ENCODE data around the gene WT1.

The WT1 gene

GRCh38 chr11:32348502-32348901 is 86.8 kb downstream of the WT1 start:
- H3K23ac ChIP-seq (ENCODE audit: low read depth, low read length, poor library complexity) = no peak overlapping the region
- H2BK120ac ChIP-seq (ENCODE audit: low read depth, low read length) = no peak overlapping the region
- no peak overlapping the region for H3K14ac ChIP-seq (ENCODE audit: low read length)
- no peak overlapping the region for H2BK15ac ChIP-seq (ENCODE audit: low read length)
- no peak overlapping the region for H3K18ac ChIP-seq (ENCODE audit: low read length)
- H3K4me3 ChIP-seq (ENCODE audit: low read length in 2 of 2) = no peak overlapping the region
- no peak overlapping the region for H2AFZ ChIP-seq (ENCODE audit: low read length)
- no peaks in the 10 kb centered on the region for H3K36me3 ChIP-seq (replicated peaks in 1 of 2; ENCODE audit: control insufficient read depth in 2 of 2, insufficient read depth in 2 of 2, low read length in 2 of 2)
- no peaks in the 10 kb centered on the region for H3K9me3 ChIP-seq (replicated peaks in 1 of 2; ENCODE audit: control insufficient read depth in 2 of 2, insufficient read depth in 1 of 2, low read depth in 1 of 2, low read length in 2 of 2)
- no peaks in the 10 kb centered on the region for H3K4me1 ChIP-seq (ENCODE audit: control insufficient read depth in 2 of 2, insufficient read depth in 1 of 2, low read depth in 1 of 2, low read length in 2 of 2)
- no peak overlapping the region for H3K9ac ChIP-seq (ENCODE audit: low read depth, low read length, poor library complexity)
- no peaks in the 10 kb centered on the region for H3K79me1 ChIP-seq (ENCODE audit: low read depth, low read length)
- H2BK5ac ChIP-seq (ENCODE audit: low read length) = no peak overlapping the region
- H4K8ac ChIP-seq (ENCODE audit: low read depth, low read length) = no peak overlapping the region
- no peak overlapping the region for H3K4me2 ChIP-seq (ENCODE audit: insufficient read depth, low read length, poor library complexity, severe bottlenecking)
- H3K4ac ChIP-seq (ENCODE audit: low read length) = no peak overlapping the region
- no CpG with 5 or more reads among the region's 1 CpG for WGBS, 2 donors (ENCODE audit: extremely low coverage in 2 of 2, insufficient read length in 2 of 2, insufficient replicate concordance in 1 of 2)
- no peak overlapping the region for H2AK5ac ChIP-seq (ENCODE audit: low read depth, low read length)
- H2BK12ac ChIP-seq (ENCODE audit: low read length) = no peak overlapping the region
- H3K27me3 ChIP-seq (ENCODE audit: control insufficient read depth in 3 of 3, insufficient read depth in 3 of 3, low read depth in 1 of 3, low read length in 3 of 3) = no peaks in the 10 kb centered on the region
- no peak overlapping the region for H4K91ac ChIP-seq (ENCODE audit: low read depth, low read length, poor library complexity)
- DNase-seq (ENCODE audit: low spot score) = no peak
- no peak overlapping the region for H3K27ac ChIP-seq (replicated peaks; ENCODE audit: low read length)

- Histone ChIP-seq H3K4me3 (ENCODE audit: low read length in 2 of 2) (no peak overlapping the region), H3K36me3 (replicated peaks in 1 of 2; ENCODE audit: control insufficient read depth in 2 of 2, insufficient read depth in 2 of 2, low read length in 2 of 2) (no peaks in the 10 kb centered on the region), H2BK120ac (ENCODE audit: low read depth, low read length) (no peak overlapping the region), H3K23ac (ENCODE audit: low read depth, low read length, poor library complexity) (no peak overlapping the region), H3K18ac (ENCODE audit: low read length) (no peak overlapping the region), H3K9ac (ENCODE audit: low read depth, low read length, poor library complexity) (no peak overlapping the region), H4K8ac (ENCODE audit: low read depth, low read length) (no peak overlapping the region), H3K4ac (ENCODE audit: low read length) (no peak overlapping the region), H3K27ac (replicated peaks; ENCODE audit: low read length) (no peak overlapping the region), H2AFZ (ENCODE audit: low read length) (no peak overlapping the region), H4K91ac (ENCODE audit: low read depth, low read length, poor library complexity) (no peak overlapping the region), H3K9me3 (replicated peaks in 1 of 2; ENCODE audit: control insufficient read depth in 2 of 2, insufficient read depth in 1 of 2, low read depth in 1 of 2, low read length in 2 of 2) (no peaks in the 10 kb centered on the region), H2BK12ac (ENCODE audit: low read length) (no peak overlapping the region), H3K4me1 (ENCODE audit: control insufficient read depth in 2 of 2, insufficient read depth in 1 of 2, low read depth in 1 of 2, low read length in 2 of 2) (no peaks in the 10 kb centered on the region), H3K27me3 (ENCODE audit: control insufficient read depth in 3 of 3, insufficient read depth in 3 of 3, low read depth in 1 of 3, low read length in 3 of 3) (no peaks in the 10 kb centered on the region), H2BK5ac (ENCODE audit: low read length) (no peak overlapping the region), H3K79me1 (ENCODE audit: low read depth, low read length) (no peaks in the 10 kb centered on the region), H2BK15ac (ENCODE audit: low read length) (no peak overlapping the region), H2AK5ac (ENCODE audit: low read depth, low read length) (no peak overlapping the region), H3K14ac (ENCODE audit: low read length) (no peak overlapping the region), H3K4me2 (ENCODE audit: insufficient read depth, low read length, poor library complexity, severe bottlenecking) (no peak overlapping the region)
- WGBS, 2 donors (ENCODE audit: extremely low coverage in 2 of 2, insufficient read length in 2 of 2, insufficient replicate concordance in 1 of 2) = no CpG with 5 or more reads among the region's 5 CpGs
- no peak for DNase-seq (ENCODE audit: low spot score)
These were observed 90.4 kb downstream of the WT1 start for GRCh38 chr11:32344946-32345345.

DNA sequence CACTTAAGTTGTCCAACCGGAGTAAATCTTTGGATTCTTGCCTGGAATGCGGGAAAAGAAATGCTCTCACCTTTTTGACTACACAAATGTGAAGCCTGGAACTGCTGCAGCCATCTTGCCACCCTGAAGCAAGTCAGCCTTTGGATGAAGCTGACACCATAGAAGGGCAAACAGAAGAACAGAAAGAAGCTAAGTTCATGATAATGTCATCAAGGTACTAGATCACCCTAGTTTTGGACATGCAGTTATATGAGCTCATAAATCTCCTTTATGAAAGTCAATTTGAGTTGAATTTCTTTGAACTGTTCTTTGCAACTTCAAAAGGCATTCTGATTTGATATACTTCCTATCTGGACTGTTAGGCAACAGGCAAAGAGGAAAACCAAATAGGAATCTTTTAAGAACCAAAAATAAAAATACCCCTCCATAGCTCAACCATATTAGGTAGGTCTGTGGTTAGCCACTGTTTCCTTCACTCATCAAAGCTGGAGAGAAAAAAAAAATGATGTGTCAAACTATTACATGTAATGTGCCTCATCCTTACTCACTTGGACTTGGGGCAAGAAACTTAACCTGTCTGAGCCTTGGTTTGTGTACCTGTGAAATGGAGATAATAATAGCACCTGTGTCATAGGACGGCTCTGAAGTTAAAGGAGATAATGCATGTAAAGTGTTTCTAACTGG is 91.9 kb downstream of the WT1 start:
- Histone ChIP-seq H2BK15ac (ENCODE audit: low read length) (no peak overlapping the region), H4K91ac (ENCODE audit: low read depth, low read length, poor library complexity) (no peak overlapping the region), H3K79me1 (ENCODE audit: low read depth, low read length) (no peaks in the 10 kb centered on the region), H3K4me1 (ENCODE audit: control insufficient read depth in 2 of 2, insufficient read depth in 1 of 2, low read depth in 1 of 2, low read length in 2 of 2) (no peaks in the 10 kb centered on the region), H2BK12ac (ENCODE audit: low read length) (no peak overlapping the region), H3K4me3 (ENCODE audit: low read length in 2 of 2) (no peak overlapping the region), H3K14ac (ENCODE audit: low read length) (no peak overlapping the region), H2AK5ac (ENCODE audit: low read depth, low read length) (no peak overlapping the region), H3K27ac (replicated peaks; ENCODE audit: low read length) (no peak overlapping the region), H2BK5ac (ENCODE audit: low read length) (no peak overlapping the region), H3K9ac (ENCODE audit: low read depth, low read length, poor library complexity) (no peak overlapping the region), H3K36me3 (replicated peaks in 1 of 2; ENCODE audit: control insufficient read depth in 2 of 2, insufficient read depth in 2 of 2, low read length in 2 of 2) (no peaks in the 10 kb centered on the region), H3K27me3 (ENCODE audit: control insufficient read depth in 3 of 3, insufficient read depth in 3 of 3, low read depth in 1 of 3, low read length in 3 of 3) (no peaks in the 10 kb centered on the region), H2BK120ac (ENCODE audit: low read depth, low read length) (no peak overlapping the region), H3K4me2 (ENCODE audit: insufficient read depth, low read length, poor library complexity, severe bottlenecking) (no peak overlapping the region), H2AFZ (ENCODE audit: low read length) (no peak overlapping the region), H3K23ac (ENCODE audit: low read depth, low read length, poor library complexity) (no peak overlapping the region), H3K18ac (ENCODE audit: low read length) (no peak overlapping the region), H3K4ac (ENCODE audit: low read length) (no peak overlapping the region), H3K9me3 (replicated peaks in 1 of 2; ENCODE audit: control insufficient read depth in 2 of 2, insufficient read depth in 1 of 2, low read depth in 1 of 2, low read length in 2 of 2) (no peaks in the 10 kb centered on the region), H4K8ac (ENCODE audit: low read depth, low read length) (no peak overlapping the region)
- DNase-seq (ENCODE audit: low spot score) = no peak
- WGBS, 2 donors (ENCODE audit: extremely low coverage in 2 of 2, insufficient read length in 2 of 2, insufficient replicate concordance in 1 of 2) = no CpG with 5 or more reads among the region's 3 CpGs

- H3K36me3 ChIP-seq (replicated peaks in 1 of 2; ENCODE audit: control insufficient read depth in 2 of 2, insufficient read depth in 2 of 2, low read length in 2 of 2) = no peaks in the 10 kb centered on the region
- H2BK5ac ChIP-seq (ENCODE audit: low read length) = no peak overlapping the region
- H2BK15ac ChIP-seq (ENCODE audit: low read length) = no peak overlapping the region
- H3K4ac ChIP-seq (ENCODE audit: low read length) = no peak overlapping the region
- no peak for DNase-seq (ENCODE audit: low spot score)
- no peak overlapping the region for H3K9ac ChIP-seq (ENCODE audit: low read depth, low read length, poor library complexity)
- no peaks in the 10 kb centered on the region for H3K79me1 ChIP-seq (ENCODE audit: low read depth, low read length)
- no peak overlapping the region for H4K8ac ChIP-seq (ENCODE audit: low read depth, low read length)
- H4K91ac ChIP-seq (ENCODE audit: low read depth, low read length, poor library complexity) = no peak overlapping the region
- H2AK5ac ChIP-seq (ENCODE audit: low read depth, low read length) = no peak overlapping the region
- H3K14ac ChIP-seq (ENCODE audit: low read length) = no peak overlapping the region
- no peak overlapping the region for H3K23ac ChIP-seq (ENCODE audit: low read depth, low read length, poor library complexity)
- no peak overlapping the region for H2AFZ ChIP-seq (ENCODE audit: low read length)
- no peaks in the 10 kb centered on the region for H3K4me1 ChIP-seq (ENCODE audit: control insufficient read depth in 2 of 2, insufficient read depth in 1 of 2, low read depth in 1 of 2, low read length in 2 of 2)
- no peak overlapping the region for H2BK120ac ChIP-seq (ENCODE audit: low read depth, low read length)
- H3K18ac ChIP-seq (ENCODE audit: low read length) = no peak overlapping the region
- H2BK12ac ChIP-seq (ENCODE audit: low read length) = no peak overlapping the region
- no peak overlapping the region for H3K4me3 ChIP-seq (ENCODE audit: low read length in 2 of 2)
- no peak overlapping the region for H3K27ac ChIP-seq (replicated peaks; ENCODE audit: low read length)
- no peaks in the 10 kb centered on the region for H3K9me3 ChIP-seq (replicated peaks in 1 of 2; ENCODE audit: control insufficient read depth in 2 of 2, insufficient read depth in 1 of 2, low read depth in 1 of 2, low read length in 2 of 2)
- H3K27me3 ChIP-seq (ENCODE audit: control insufficient read depth in 3 of 3, insufficient read depth in 3 of 3, low read depth in 1 of 3, low read length in 3 of 3) = no peaks in the 10 kb centered on the region
- no peak overlapping the region for H3K4me2 ChIP-seq (ENCODE audit: insufficient read depth, low read length, poor library complexity, severe bottlenecking)
- no CpG with 5 or more reads among the region's 10 CpGs for WGBS, 2 donors (ENCODE audit: extremely low coverage in 2 of 2, insufficient read length in 2 of 2, insufficient replicate concordance in 1 of 2)
These were observed 93.4 kb downstream of the WT1 start for GRCh38 chr11:32341620-32342613.
